ENCODE results near the gene INO80.

Gene INO80

GRCh38 chr15:40948706-40949473 lies 167.2 kb downstream of the INO80 start:
- no peak for DNase-seq (ENCODE audit: low read depth in 2 of 2)

GRCh38 chr15:40944510-40945296 lies 171.4 kb downstream of the INO80 start:
- no peak for DNase-seq (ENCODE audit: low read depth in 2 of 2)

- no peak for DNase-seq (ENCODE audit: low read depth in 2 of 2)
Measured at GRCh38 chr15:40943764-40944365, 172.2 kb downstream of the INO80 start.

- DNase-seq (ENCODE audit: low read depth in 2 of 2): no peak
Measured at GRCh38 chr15:40942878-40943277, 173.2 kb downstream of the INO80 start.

- no peak for DNase-seq (ENCODE audit: low read depth in 2 of 2)
Measured at GRCh38 chr15:40942337-40942854, 173.7 kb downstream of the INO80 start.

GRCh38 chr15:40941528-40942336 lies 174.3 kb downstream of the INO80 start:
- peak in 1 of 2 donors; percentile 43 for DNase-seq (ENCODE audit: low read depth in 2 of 2)

GRCh38 chr15:40941068-40941527 lies 175.0 kb downstream of the INO80 start:
- no peak for DNase-seq (ENCODE audit: low read depth in 2 of 2)

- no peak for DNase-seq (ENCODE audit: low read depth in 2 of 2)
Measured at GRCh38 chr15:40940296-40940801, 175.7 kb downstream of the INO80 start.

- no peak for DNase-seq (ENCODE audit: low read depth in 2 of 2)
Measured at GRCh38 chr15:40938536-40938870, 177.6 kb downstream of the INO80 start.

GRCh38 chr15:40937762-40938535 lies 178.1 kb downstream of the INO80 start:
- DNase-seq (ENCODE audit: low read depth in 2 of 2): no peak

GRCh38 chr15:40936709-40937666 lies 179.1 kb downstream of the INO80 start:
- no peak for DNase-seq (ENCODE audit: low read depth in 2 of 2)

GRCh38 chr15:40936234-40936708 lies 179.8 kb downstream of the INO80 start:
- no peak for DNase-seq (ENCODE audit: low read depth in 2 of 2)

GRCh38 chr15:40934457-40934856 lies 181.6 kb downstream of the INO80 start:
- DNase-seq (ENCODE audit: low read depth in 2 of 2): no peak

GRCh38 chr15:40933517-40933902 lies 182.6 kb downstream of the INO80 start:
- no peak for DNase-seq (ENCODE audit: low read depth in 2 of 2)

- DNase-seq (ENCODE audit: low read depth in 2 of 2): no peak
Measured at GRCh38 chr15:40932649-40933516, 183.2 kb downstream of the INO80 start.

GRCh38 chr15:40932156-40932555 lies 183.9 kb downstream of the INO80 start:
- no peak for DNase-seq (ENCODE audit: low read depth in 2 of 2)

- no peak for DNase-seq (ENCODE audit: low read depth in 2 of 2)
Measured at GRCh38 chr15:40931300-40932142, 184.6 kb downstream of the INO80 start.
